ENCODE results near the gene AP1M1. TPM values are rescaled to one million over a fixed set of nuclear protein-coding genes. Genes with fewer than 3 reads are reported as not detected.
"Not testable (repeated sequence)": the region's sequence is repeated elsewhere in the genome, so short reads cannot be mapped to it uniquely, and the experiment has no call there.

Gene AP1M1
- total RNA-seq, 1 experiment from 2014 or later: 81.6 TPM

- in situ Hi-C loops (cut with HindIII; ENCODE audit: low pct_unique_long_range_greater_than_20kb, low sequenced_read_pairs): no loop called here
- no peak for DNase-seq (ENCODE audit: low read depth)
Observed at GRCh38 chr19:16266586-16266942, 68.9 kb downstream of the AP1M1 start.

GRCh38 chr19:16268676-16269319 is 71.1 kb downstream of the AP1M1 start:
- DNase-seq (ENCODE audit: low read depth): no peak
- in situ Hi-C loops (cut with HindIII; ENCODE audit: low pct_unique_long_range_greater_than_20kb, low sequenced_read_pairs): no loop called here

GRCh38 chr19:16272945-16273344 is 75.2 kb downstream of the AP1M1 start:
- DNase-seq (ENCODE audit: low read depth): no peak
- in situ Hi-C loops (cut with HindIII; ENCODE audit: low pct_unique_long_range_greater_than_20kb, low sequenced_read_pairs): no loop called here

GRCh38 chr19:16274447-16274846 is 76.7 kb downstream of the AP1M1 start:
- DNase-seq (ENCODE audit: low read depth): no peak
- in situ Hi-C loops (cut with HindIII; ENCODE audit: low pct_unique_long_range_greater_than_20kb, low sequenced_read_pairs): no loop called here

- in situ Hi-C loops (cut with HindIII; ENCODE audit: low pct_unique_long_range_greater_than_20kb, low sequenced_read_pairs): no loop called here
- no peak for DNase-seq (ENCODE audit: low read depth)
Observed at GRCh38 chr19:16280306-16280705, 82.6 kb downstream of the AP1M1 start.

- DNase-seq (ENCODE audit: low read depth): no peak
- in situ Hi-C loops (cut with HindIII; ENCODE audit: low pct_unique_long_range_greater_than_20kb, low sequenced_read_pairs): no loop called here
Observed at GRCh38 chr19:16281743-16282142, 84.0 kb downstream of the AP1M1 start.

GRCh38 chr19:16283210-16284061 is 85.7 kb downstream of the AP1M1 start:
- in situ Hi-C loops (cut with HindIII; ENCODE audit: low pct_unique_long_range_greater_than_20kb, low sequenced_read_pairs): no loop called here
- no peak for DNase-seq (ENCODE audit: low read depth)

- no peak for DNase-seq (ENCODE audit: low read depth)
- in situ Hi-C loops (cut with HindIII; ENCODE audit: low pct_unique_long_range_greater_than_20kb, low sequenced_read_pairs): no loop called here
Observed at GRCh38 chr19:16284505-16284904, 86.8 kb downstream of the AP1M1 start.

GRCh38 chr19:16285079-16285478 is 87.4 kb downstream of the AP1M1 start:
- DNase-seq (ENCODE audit: low read depth); in situ Hi-C loops (cut with HindIII; ENCODE audit: low pct_unique_long_range_greater_than_20kb, low sequenced_read_pairs): not testable (repeated sequence)

- DNase-seq (ENCODE audit: low read depth): no peak
Observed at GRCh38 chr19:16285769-16286498, 88.2 kb downstream of the AP1M1 start.

GRCh38 chr19:16288544-16288943 is 90.8 kb downstream of the AP1M1 start:
- DNase-seq (ENCODE audit: low read depth): no peak
- in situ Hi-C loops (cut with HindIII; ENCODE audit: low pct_unique_long_range_greater_than_20kb, low sequenced_read_pairs): no loop called here

More at GRCh38 chr19:16285769-16286498, 88.2 kb downstream of the AP1M1 start:
- in situ Hi-C loops (cut with HindIII; ENCODE audit: low pct_unique_long_range_greater_than_20kb, low sequenced_read_pairs): no loop called here

- no peak for DNase-seq (ENCODE audit: low read depth)
- in situ Hi-C loops (cut with HindIII; ENCODE audit: low pct_unique_long_range_greater_than_20kb, low sequenced_read_pairs): no loop called here
Observed at GRCh38 chr19:16289594-16289993, 91.9 kb downstream of the AP1M1 start.

GRCh38 chr19:16290692-16291091 is 93.0 kb downstream of the AP1M1 start:
- in situ Hi-C loops (cut with HindIII; ENCODE audit: low pct_unique_long_range_greater_than_20kb, low sequenced_read_pairs): no loop called here
- no peak for DNase-seq (ENCODE audit: low read depth)

GRCh38 chr19:16293118-16294091 is 95.7 kb downstream of the AP1M1 start:
- in situ Hi-C loops (cut with HindIII; ENCODE audit: low pct_unique_long_range_greater_than_20kb, low sequenced_read_pairs): no loop called here
- peak; percentile 42 for DNase-seq (ENCODE audit: low read depth)

- in situ Hi-C loops (cut with HindIII; ENCODE audit: low pct_unique_long_range_greater_than_20kb, low sequenced_read_pairs): no loop called here
Observed at GRCh38 chr19:16295057-16295456, 97.3 kb downstream of the AP1M1 start.

More at GRCh38 chr19:16295057-16295456, 97.3 kb downstream of the AP1M1 start:
- no peak for DNase-seq (ENCODE audit: low read depth)
